ENCODE results near the gene AP2A2. TPM values are rescaled to one million over a fixed set of nuclear protein-coding genes. Genes with fewer than 3 reads are reported as not detected.
A peak's percentile ranks its signal among the peaks of the same experiment; 100 is the strongest.

AP2A2 gene
- total and polyA plus RNA-seq, 5 donors from 2014 or later = 6.2 to 85.9 (median 7.5) TPM

DNA sequence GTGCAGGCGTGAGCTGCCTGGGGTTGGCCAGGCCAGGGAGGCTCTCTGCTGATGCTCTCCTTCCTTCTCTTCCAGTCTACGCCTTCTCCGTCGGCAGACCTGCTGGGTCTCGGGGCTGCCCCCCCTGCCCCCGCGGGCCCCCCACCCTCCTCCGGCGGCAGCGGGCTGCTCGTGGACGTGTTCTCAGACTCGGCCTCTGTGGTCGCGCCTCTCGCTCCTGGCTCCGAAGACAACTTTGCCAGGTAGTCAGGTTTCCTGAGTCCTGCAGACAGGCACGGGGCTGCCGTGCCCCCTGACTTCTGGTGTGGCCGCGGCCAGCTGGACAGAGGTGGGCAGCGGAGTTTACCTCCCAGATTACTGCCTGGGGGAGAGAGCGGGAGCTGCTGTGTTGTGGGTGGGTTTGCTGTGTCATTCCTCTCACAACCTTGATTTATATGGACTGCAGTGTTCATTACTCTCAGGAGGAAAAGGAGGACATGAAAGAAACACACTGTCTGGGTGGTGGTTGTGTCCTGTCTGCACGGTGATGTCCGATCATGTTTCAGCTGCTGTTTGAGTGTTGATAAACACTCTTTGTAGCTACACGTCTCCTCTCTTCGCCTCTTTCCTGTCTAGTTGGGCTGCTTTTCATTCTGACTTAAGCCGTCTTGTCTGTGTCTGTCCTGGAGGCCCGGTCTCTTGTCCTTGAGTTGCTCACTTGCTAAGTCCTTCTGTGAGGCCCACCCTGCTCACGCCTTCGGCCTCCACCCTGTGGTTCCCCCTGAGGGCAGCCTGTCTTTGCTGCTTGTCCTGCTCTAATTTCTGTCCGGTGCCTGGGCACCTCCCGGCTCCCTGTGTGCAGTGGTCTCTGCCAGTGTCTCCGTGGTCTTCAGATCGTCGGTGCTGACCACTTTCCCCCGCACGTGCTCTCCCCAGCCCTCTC is 74.9 kb downstream of the AP2A2 start:
- H3K36me3 Mint-ChIP-seq = peaks cover 29% of the 10 kb centered on the region
- Histone ChIP-seq H3K4me3 (ENCODE audit: low read depth, low read length) (no peak overlapping the region), H3K27ac (ENCODE audit: insufficient read depth, low read length, poor library complexity, severe bottlenecking) (no peak overlapping the region), H3K27me3 (ENCODE audit: control insufficient read depth, insufficient read depth, low read length) (no peaks in the 10 kb centered on the region), H3K36me3 (ENCODE audit: control insufficient read depth, insufficient read depth, low read length) (peaks cover 59% of the 10 kb centered on the region), H3K9me3 (ENCODE audit: control insufficient read depth in 2 of 2, low read length in 2 of 2) (no peaks in the 10 kb centered on the region), H3K4me1 (ENCODE audit: control insufficient read depth, insufficient read depth, low read length, poor library complexity, severe bottlenecking) (no peaks in the 10 kb centered on the region)
- peaks cover 0 to 2% (median 0%) of the 10 kb centered on the region in 7 donors for H3K9me3 Mint-ChIP-seq
- no peaks in the 10 kb centered on the region for H3K27me3 Mint-ChIP-seq
- no peak for ATAC-seq (ENCODE audit: low read depth in 2 of 2)
- peak overlapping the region in 1 of 3 donors; percentile 75 for H3K27ac Mint-ChIP-seq
- peaks cover 0 to 12% (median 2%) of the 10 kb centered on the region in 4 donors for H3K4me1 Mint-ChIP-seq
- no peak overlapping the region for H3K4me3 Mint-ChIP-seq
- no peak for DNase-seq

DNA sequence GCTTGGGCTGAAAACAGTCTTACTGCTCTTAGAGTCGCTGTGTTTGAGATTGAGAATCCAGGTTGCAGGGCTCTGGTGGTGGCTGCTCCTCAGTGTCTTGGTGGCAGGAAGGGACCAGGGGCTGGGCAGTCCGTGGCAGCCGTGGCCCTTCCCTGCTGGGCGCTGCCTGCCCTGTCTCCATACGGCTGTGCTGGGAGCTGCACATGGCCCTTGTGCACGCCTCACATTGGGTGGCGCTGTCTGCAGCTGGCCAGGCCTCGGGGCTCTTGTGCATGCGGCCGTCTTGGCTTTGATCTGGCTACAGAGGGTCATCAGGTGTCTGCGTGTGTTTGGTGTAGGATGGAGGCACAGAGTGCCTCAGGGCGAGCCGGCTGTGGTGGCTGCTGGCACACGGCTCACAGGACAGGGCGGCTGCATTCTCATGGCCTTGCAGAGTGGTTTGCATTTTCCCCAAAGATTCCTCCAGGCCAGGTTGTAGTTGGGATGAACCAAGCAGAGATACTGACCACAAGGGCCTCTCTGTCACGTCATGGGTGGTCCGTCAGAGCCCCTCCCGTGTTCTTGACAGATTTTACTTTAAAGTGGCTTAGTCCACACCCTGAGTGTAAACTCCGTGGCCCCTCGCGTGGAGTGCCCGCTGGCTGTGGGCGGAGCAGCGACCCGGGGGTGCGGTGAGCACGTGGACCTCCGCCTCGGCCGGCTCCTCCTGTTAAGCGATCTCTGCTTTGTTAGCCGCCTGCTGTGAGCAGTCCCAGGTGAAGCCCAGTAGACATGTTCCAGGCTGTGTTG is 76.1 kb downstream of the AP2A2 start:
- no peaks in the 10 kb centered on the region for H3K4me1 ChIP-seq (ENCODE audit: control insufficient read depth, insufficient read depth, low read length, poor library complexity, severe bottlenecking)
- Mint-ChIP-seq H3K9me3 (no peaks in the 10 kb centered on the region), H3K4me1 (peaks cover 0 to 4% (median 1%) of the 10 kb centered on the region in 4 donors), H3K27ac (no peak overlapping the region), H3K4me3 (no peak overlapping the region), H3K36me3 (peaks cover 26% of the 10 kb centered on the region), H3K27me3 (no peaks in the 10 kb centered on the region)
- H3K27me3 ChIP-seq (ENCODE audit: control insufficient read depth, insufficient read depth, low read length) = no peaks in the 10 kb centered on the region
- H3K27ac ChIP-seq (ENCODE audit: insufficient read depth, low read length, poor library complexity, severe bottlenecking) = no peak overlapping the region
- no peak for ATAC-seq (ENCODE audit: low read depth in 2 of 2)
- no peak overlapping the region for H3K4me3 ChIP-seq (ENCODE audit: low read depth, low read length)
- H3K9me3 ChIP-seq (ENCODE audit: control insufficient read depth in 2 of 2, low read length in 2 of 2) = no peaks in the 10 kb centered on the region
- no peak for DNase-seq
- H3K36me3 ChIP-seq (ENCODE audit: control insufficient read depth, insufficient read depth, low read length) = peaks cover 57% of the 10 kb centered on the region

GRCh38 chr11:1002406-1002984 is 76.8 kb downstream of the AP2A2 start:
- no peak overlapping the region for H3K27ac ChIP-seq (ENCODE audit: insufficient read depth, low read length, poor library complexity, severe bottlenecking)
- H3K27ac Mint-ChIP-seq = no peak overlapping the region
- no peak for DNase-seq
- H3K27me3 Mint-ChIP-seq = no peaks in the 10 kb centered on the region
- no peak for ATAC-seq (ENCODE audit: low read depth in 2 of 2)
- no peaks in the 10 kb centered on the region for H3K4me1 ChIP-seq (ENCODE audit: control insufficient read depth, insufficient read depth, low read length, poor library complexity, severe bottlenecking)
- peaks cover 64% of the 10 kb centered on the region for H3K36me3 ChIP-seq (ENCODE audit: control insufficient read depth, insufficient read depth, low read length)
- no peaks in the 10 kb centered on the region for H3K27me3 ChIP-seq (ENCODE audit: control insufficient read depth, insufficient read depth, low read length)
- H3K4me3 Mint-ChIP-seq = no peak overlapping the region
- H3K4me1 Mint-ChIP-seq = peaks cover 0 to 3% (median 1%) of the 10 kb centered on the region in 4 donors
- no peaks in the 10 kb centered on the region for H3K9me3 Mint-ChIP-seq
- H3K4me3 ChIP-seq (ENCODE audit: low read depth, low read length) = no peak overlapping the region
- peaks cover 26% of the 10 kb centered on the region for H3K36me3 Mint-ChIP-seq
- no peaks in the 10 kb centered on the region for H3K9me3 ChIP-seq (ENCODE audit: control insufficient read depth in 2 of 2, low read length in 2 of 2)

DNA sequence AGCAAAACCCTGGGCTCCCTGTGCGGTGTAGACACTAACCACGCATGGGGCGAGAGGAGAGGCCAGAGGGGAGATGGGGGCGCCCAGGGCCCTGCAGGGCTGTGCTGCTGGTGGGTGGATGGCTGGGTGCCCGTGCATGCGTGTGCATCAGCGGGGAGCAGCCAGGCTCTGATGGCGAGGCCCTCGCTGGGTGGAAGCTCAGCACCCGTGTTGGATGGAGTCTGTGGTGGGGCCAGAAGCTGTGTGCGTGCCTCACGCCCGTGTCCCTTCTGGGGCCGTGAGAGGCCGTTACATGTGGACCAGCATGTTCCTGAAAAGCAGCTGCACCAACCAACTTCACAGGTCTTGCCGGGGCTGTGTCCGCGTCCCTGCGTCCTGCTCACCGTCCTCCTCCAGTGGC is 77.5 kb downstream of the AP2A2 start:
- no peaks in the 10 kb centered on the region for H3K9me3 ChIP-seq (ENCODE audit: control insufficient read depth in 2 of 2, low read length in 2 of 2)
- no peak for ATAC-seq (ENCODE audit: low read depth in 2 of 2)
- H3K27me3 ChIP-seq (ENCODE audit: control insufficient read depth, insufficient read depth, low read length) = no peaks in the 10 kb centered on the region
- Mint-ChIP-seq H3K4me1 (peaks cover 0 to 3% (median 1%) of the 10 kb centered on the region in 4 donors), H3K9me3 (no peaks in the 10 kb centered on the region), H3K27me3 (no peaks in the 10 kb centered on the region), H3K4me3 (no peak overlapping the region), H3K36me3 (peaks cover 26% of the 10 kb centered on the region), H3K27ac (no peak overlapping the region)
- H3K36me3 ChIP-seq (ENCODE audit: control insufficient read depth, insufficient read depth, low read length) = peaks cover 62% of the 10 kb centered on the region
- DNase-seq = no peak
- H3K27ac ChIP-seq (ENCODE audit: insufficient read depth, low read length, poor library complexity, severe bottlenecking) = no peak overlapping the region
- no peak overlapping the region for H3K4me3 ChIP-seq (ENCODE audit: low read depth, low read length)
- H3K4me1 ChIP-seq (ENCODE audit: control insufficient read depth, insufficient read depth, low read length, poor library complexity, severe bottlenecking) = no peaks in the 10 kb centered on the region

DNA sequence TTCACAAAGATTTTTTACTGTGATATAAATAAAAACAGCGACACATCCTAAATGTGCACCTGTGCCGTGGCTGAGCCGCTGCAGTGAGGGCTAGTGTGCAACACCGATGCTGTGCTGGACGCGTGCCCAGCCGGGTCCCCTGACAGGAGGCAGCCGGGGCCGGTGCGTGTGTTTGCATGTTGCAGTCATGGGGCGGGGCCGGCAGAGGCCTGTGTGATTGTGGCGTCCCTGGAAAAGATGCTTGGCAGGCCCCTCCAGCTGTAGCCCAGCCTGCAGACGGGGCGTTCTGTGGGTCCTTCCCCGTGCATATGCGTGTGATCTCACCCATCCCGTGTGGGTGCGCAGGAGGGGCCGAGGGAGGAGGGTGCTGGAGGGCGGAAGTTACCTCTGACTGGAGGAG is 80.3 kb downstream of the AP2A2 start:
- no peaks in the 10 kb centered on the region for H3K27me3 Mint-ChIP-seq

DNA sequence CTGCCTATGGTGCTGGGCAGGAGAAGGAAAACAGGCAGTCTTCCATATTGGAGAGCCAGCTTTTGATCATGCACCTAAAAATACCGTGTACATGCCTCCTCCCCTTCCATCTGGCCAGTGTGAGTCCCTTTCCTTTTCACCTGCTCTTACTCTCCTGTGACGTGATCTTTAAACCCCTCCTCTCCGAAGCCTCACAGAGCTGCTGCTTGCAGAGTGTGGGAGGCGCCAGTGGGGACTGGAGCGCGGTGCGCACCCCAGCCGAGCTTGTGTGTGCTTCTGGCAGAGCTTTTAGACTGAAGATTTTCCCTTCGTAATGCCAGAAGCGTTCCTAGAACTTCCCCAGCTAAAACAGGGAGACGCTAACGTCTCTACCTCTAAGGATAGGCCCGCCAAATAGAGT is 81.1 kb downstream of the AP2A2 start:
- no peak overlapping the region for H3K4me3 Mint-ChIP-seq
- peaks cover 73% of the 10 kb centered on the region for H3K36me3 ChIP-seq (ENCODE audit: control insufficient read depth, insufficient read depth, low read length)

More for the DNA sequence above, 80.3 kb downstream of the AP2A2 start:
- no peak for DNase-seq
- peaks cover 35% of the 10 kb centered on the region for H3K36me3 Mint-ChIP-seq
- no peak overlapping the region for H3K4me3 Mint-ChIP-seq
- H3K9me3 Mint-ChIP-seq = no peaks in the 10 kb centered on the region
- Histone ChIP-seq H3K9me3 (ENCODE audit: control insufficient read depth in 2 of 2, low read length in 2 of 2) (no peaks in the 10 kb centered on the region), H3K27ac (ENCODE audit: insufficient read depth, low read length, poor library complexity, severe bottlenecking) (no peak overlapping the region), H3K27me3 (ENCODE audit: control insufficient read depth, insufficient read depth, low read length) (no peaks in the 10 kb centered on the region), H3K36me3 (ENCODE audit: control insufficient read depth, insufficient read depth, low read length) (peaks cover 76% of the 10 kb centered on the region), H3K4me1 (ENCODE audit: control insufficient read depth, insufficient read depth, low read length, poor library complexity, severe bottlenecking) (no peaks in the 10 kb centered on the region), H3K4me3 (ENCODE audit: low read depth, low read length) (no peak overlapping the region)
- ATAC-seq (ENCODE audit: low read depth in 2 of 2) = no peak
- H3K27ac Mint-ChIP-seq = peak overlapping the region in 1 of 3 donors; percentile 14
- peaks cover 0 to 3% (median 1%) of the 10 kb centered on the region in 4 donors for H3K4me1 Mint-ChIP-seq

DNA sequence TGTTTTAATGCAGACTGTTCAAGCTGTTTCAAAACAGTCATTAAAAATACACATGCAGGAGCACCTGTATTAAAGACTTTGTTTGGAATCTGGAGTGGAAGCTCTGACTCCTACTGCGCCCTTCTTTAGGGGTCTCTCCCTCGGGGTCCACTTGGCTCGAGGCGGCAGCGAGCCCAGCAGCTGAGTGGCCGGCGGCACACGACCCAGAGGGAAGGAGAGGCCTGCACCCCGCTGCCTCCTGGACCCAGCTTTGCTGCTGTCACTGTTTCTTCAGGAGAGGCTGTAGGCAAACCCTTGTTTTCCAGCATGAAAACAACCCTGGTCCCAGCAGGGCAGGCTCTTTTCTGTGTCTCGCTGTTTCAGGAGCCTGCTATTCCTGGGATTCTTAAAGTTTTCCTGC is 81.6 kb downstream of the AP2A2 start:
- Histone ChIP-seq H3K4me3 (ENCODE audit: low read depth, low read length) (no peak overlapping the region), H3K36me3 (ENCODE audit: control insufficient read depth, insufficient read depth, low read length) (peaks cover 70% of the 10 kb centered on the region), H3K27me3 (ENCODE audit: control insufficient read depth, insufficient read depth, low read length) (no peaks in the 10 kb centered on the region), H3K4me1 (ENCODE audit: control insufficient read depth, insufficient read depth, low read length, poor library complexity, severe bottlenecking) (no peaks in the 10 kb centered on the region), H3K9me3 (ENCODE audit: control insufficient read depth in 2 of 2, low read length in 2 of 2) (no peaks in the 10 kb centered on the region), H3K27ac (ENCODE audit: insufficient read depth, low read length, poor library complexity, severe bottlenecking) (no peak overlapping the region)
- Mint-ChIP-seq H3K36me3 (peaks cover 30% of the 10 kb centered on the region), H3K27ac (no peak overlapping the region), H3K9me3 (peaks cover 0 to 2% (median 0%) of the 10 kb centered on the region in 7 donors), H3K27me3 (no peaks in the 10 kb centered on the region), H3K4me3 (no peak overlapping the region), H3K4me1 (peaks cover 0 to 3% (median 0%) of the 10 kb centered on the region in 4 donors)
- no peak for DNase-seq
- ATAC-seq (ENCODE audit: low read depth in 2 of 2) = no peak

More for the DNA sequence above, 81.1 kb downstream of the AP2A2 start:
- Mint-ChIP-seq H3K27ac (peak overlapping the region in 1 of 3 donors; percentile 51), H3K9me3 (no peaks in the 10 kb centered on the region), H3K4me1 (peaks cover 0 to 3% (median 0%) of the 10 kb centered on the region in 4 donors), H3K36me3 (peaks cover 27% of the 10 kb centered on the region), H3K27me3 (no peaks in the 10 kb centered on the region)
- no peaks in the 10 kb centered on the region for H3K9me3 ChIP-seq (ENCODE audit: control insufficient read depth in 2 of 2, low read length in 2 of 2)
- DNase-seq = no peak
- H3K27ac ChIP-seq (ENCODE audit: insufficient read depth, low read length, poor library complexity, severe bottlenecking) = no peak overlapping the region
- no peak overlapping the region for H3K4me3 ChIP-seq (ENCODE audit: low read depth, low read length)
- no peaks in the 10 kb centered on the region for H3K27me3 ChIP-seq (ENCODE audit: control insufficient read depth, insufficient read depth, low read length)
- H3K4me1 ChIP-seq (ENCODE audit: control insufficient read depth, insufficient read depth, low read length, poor library complexity, severe bottlenecking) = no peaks in the 10 kb centered on the region
- no peak for ATAC-seq (ENCODE audit: low read depth in 2 of 2)
